PC-9 (cell line): ENCODE results near the gene FBXO47. TPM values are rescaled to one million over a fixed set of nuclear protein-coding genes. Genes with fewer than 3 reads are reported as not detected.

Experiments used
- BruUV-seq: library from RNA; stranded (reverse); fragments of 400-500 nt; replicated peaks from 2 replicates; lab custom pipeline; 2021; lab: Mats Ljungman, UMichigan
- CTCF ChIA-PET: fragments of 300-600 bp; sonication (Branson Sonifier 250); formaldehyde crosslinking; loops from one replicate; lab custom pipeline; 2022; ENCODE audit warnings: antibody characterized with exemption; lab: Charles Lee
- POLR2A ChIA-PET: fragments of 300-600 bp; sonication (Branson Sonifier 250); formaldehyde crosslinking; loops from one replicate; lab custom pipeline; 2022; ENCODE audit warnings: antibody characterized with exemption; ENCODE audit not compliant: unreplicated experiment; lab: Charles Lee
- DNase-seq, 2 experiments: peaks; one replicate each; pipeline versions ENCODE4 v3.0.0 to v3.0.0-alpha.2; 2015 to 2022; ENCODE audit warnings: mixed read lengths in 1 of 2
- H2AFZ ChIP-seq: fragments of 200-600 bp; sonication (generic); 2 replicates; pipeline ENCODE4 v1.8.1; 2017; ENCODE audit warnings: antibody characterized with exemption
- H3F3A ChIP-seq: fragments of 200-600 bp; sonication (generic); 2 replicates; pipeline ENCODE4 v1.8.1; 2017; ENCODE audit warnings: antibody characterized with exemption, mild to moderate bottlenecking, low read depth; ENCODE audit not compliant: insufficient read depth
- H3K27ac ChIP-seq: fragments of 200-600 bp; sonication (generic); 2 replicates; pipeline ENCODE4 v1.6.1; 2016; ENCODE audit warnings: mixed run types
- H3K27me3 ChIP-seq: fragments of 200-600 bp; sonication (generic); 2 replicates; pipeline ENCODE4 v1.6.1; 2016; ENCODE audit warnings: low read depth, mixed run types; ENCODE audit not compliant: insufficient read depth
- H3K36me3 ChIP-seq: fragments of 200-600 bp; sonication (generic); 2 replicates; pipeline ENCODE4 v1.6.1; 2016; ENCODE audit warnings: low read depth, mixed run types
- H3K4me1 ChIP-seq: fragments of 200-600 bp; sonication (generic); replicated peaks from 2 replicates; pipeline ENCODE4 v1.6.1; 2016; ENCODE audit warnings: mixed run types; ENCODE audit not compliant: insufficient read depth
- H3K4me2 ChIP-seq: fragments of 200-600 bp; sonication (generic); 2 replicates; pipeline ENCODE4 v1.6.1; 2017; ENCODE audit warnings: mixed run types
- H3K4me3 ChIP-seq: fragments of 200-600 bp; sonication (generic); 2 replicates; pipeline ENCODE4 v1.6.1; 2016; ENCODE audit warnings: mixed run types
- H3K79me2 ChIP-seq: fragments of 200-600 bp; sonication (generic); 2 replicates; pipeline ENCODE4 v1.6.1; 2017; ENCODE audit warnings: low read depth, mixed run types
- H3K9me2 ChIP-seq: fragments of 200-600 bp; sonication (generic); 2 replicates; pipeline ENCODE4 v1.8.1; 2017; ENCODE audit warnings: mild to moderate bottlenecking; ENCODE audit not compliant: insufficient read depth
- H3K9me3 ChIP-seq: fragments of 200-600 bp; sonication (generic); 2 replicates; pipeline ENCODE4 v1.8.1; 2016; ENCODE audit warnings: low read depth; ENCODE audit not compliant: insufficient read depth
- H4K20me1 ChIP-seq: fragments of 200-600 bp; sonication (generic); 2 replicates; pipeline ENCODE4 v1.8.1; 2017; ENCODE audit not compliant: insufficient read depth
- CTCF ChIP-seq: fragments of 200-600 bp; sonication (generic); conservative IDR thresholded peaks from 2 replicates; pipeline ENCODE4 v1.6.1; 2017; ENCODE audit warnings: mixed run types, antibody characterized with exemption, mild to moderate bottlenecking, moderate library complexity
- EZH2 ChIP-seq: fragments of 200-600 bp; sonication (generic); IDR thresholded peaks from 2 replicates; pipeline ENCODE4 v1.8.0; 2017; ENCODE audit warnings: antibody characterized with exemption, low read depth
- intact Hi-C: fragments of 100-400 bp; cut with micrococcal nuclease; formaldehyde crosslinking; loops from one replicate; pipeline ENCODE4 v1.10.0; 2022; ENCODE audit not compliant: unreplicated experiment
- total RNA-seq: library from RNA; stranded (reverse); gene quantifications from 2 replicates; pipeline ENCODE4 v1.2.3, GENCODE V29; 2021

The FBXO47 gene
- total RNA-seq, 1 experiment from 2014 or later: not detected

GRCh38 chr17:38892620-38893019, 74.6 kb downstream of the FBXO47 start:
- no peak overlapping the region for H3K4me2 ChIP-seq
- no peak for TF ChIP-seq EZH2
- TF ChIP-seq CTCF: no peak
- no peak for DNase-seq
- ChIA-PET CTCF (no interaction called here), POLR2A (no interaction called here)
- peaks cover 54% of the 10 kb centered on the region for H3F3A ChIP-seq
- H3K4me1 ChIP-seq: peaks cover 35% of the 10 kb centered on the region
- H3K9me3 ChIP-seq: no peaks in the 10 kb centered on the region
- H3K79me2 ChIP-seq: peaks cover 93% of the 10 kb centered on the region
- no TSS peak for BruUV-seq
- H3K4me3 ChIP-seq: no peak overlapping the region
- H2AFZ ChIP-seq: no peak overlapping the region
- peaks cover 29% of the 10 kb centered on the region; the same call in 1 of the 2 replicates for H3K36me3 ChIP-seq
- intact Hi-C loops: no loop called here
- H3K9me2 ChIP-seq: no peaks in the 10 kb centered on the region
- H3K27ac ChIP-seq: no peak overlapping the region
- peaks cover 57% of the 10 kb centered on the region for H4K20me1 ChIP-seq
- no peaks in the 10 kb centered on the region for H3K27me3 ChIP-seq

DNA sequence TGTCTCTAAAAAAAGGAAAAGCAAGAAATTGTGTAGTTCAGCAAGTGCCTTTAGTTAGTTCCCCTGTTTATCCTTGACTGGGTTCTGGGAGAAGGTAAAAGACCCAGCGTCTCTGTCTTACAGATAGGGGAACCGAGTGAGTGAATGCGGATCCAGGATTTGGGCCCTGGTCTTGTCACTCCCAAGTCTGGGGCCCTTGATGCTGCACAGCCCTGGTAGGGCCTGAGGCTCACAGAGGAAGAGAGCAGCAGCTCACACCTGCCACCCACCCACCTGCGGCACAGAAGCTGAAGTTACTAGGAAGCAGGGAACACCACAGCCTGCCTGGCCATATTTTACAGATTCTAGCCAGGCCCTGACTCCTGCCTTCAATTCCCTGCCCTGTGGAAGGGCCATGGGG, 75.1 kb downstream of the FBXO47 start:
- BruUV-seq: no TSS peak
- H3K79me2 ChIP-seq: peaks cover 93% of the 10 kb centered on the region
- CTCF ChIA-PET: no interaction called here

GRCh38 chr17:38891441-38891840, 75.8 kb downstream of the FBXO47 start:
- POLR2A ChIA-PET: no interaction called here
- peaks cover 33% of the 10 kb centered on the region; the same call in 1 of the 2 replicates for H3K36me3 ChIP-seq
- H3K79me2 ChIP-seq: peaks cover 93% of the 10 kb centered on the region
- intact Hi-C loops: no loop called here
- DNase-seq: no peak
- H4K20me1 ChIP-seq: peaks cover 68% of the 10 kb centered on the region
- CTCF ChIA-PET: no interaction called here
- H3K9me2 ChIP-seq: no peaks in the 10 kb centered on the region
- H3K4me1 ChIP-seq: peaks cover 23% of the 10 kb centered on the region
- no peak overlapping the region for H3K27ac ChIP-seq
- no peak overlapping the region for H2AFZ ChIP-seq
- H3K4me3 ChIP-seq: no peak overlapping the region
- peaks cover 44% of the 10 kb centered on the region for H3F3A ChIP-seq
- H3K27me3 ChIP-seq: no peaks in the 10 kb centered on the region
- H3K4me2 ChIP-seq: no peak overlapping the region
- no peaks in the 10 kb centered on the region for H3K9me3 ChIP-seq
- no TSS peak for BruUV-seq
- TF ChIP-seq CTCF (no peak), EZH2 (no peak)

More for the DNA sequence above, 75.1 kb downstream of the FBXO47 start:
- H2AFZ ChIP-seq: no peak overlapping the region
- no peaks in the 10 kb centered on the region for H3K9me2 ChIP-seq
- no peak overlapping the region for H3K4me2 ChIP-seq
- H3K9me3 ChIP-seq: no peaks in the 10 kb centered on the region
- no peak for TF ChIP-seq EZH2
- no peak for TF ChIP-seq CTCF
- no peak overlapping the region for H3K27ac ChIP-seq
- DNase-seq: no peak
- peaks cover 30% of the 10 kb centered on the region for H3K4me1 ChIP-seq
- H3K36me3 ChIP-seq: peaks cover 34% of the 10 kb centered on the region; the same call in 1 of the 2 replicates
- no peak overlapping the region for H3K4me3 ChIP-seq
- POLR2A ChIA-PET: no interaction called here
- no peaks in the 10 kb centered on the region for H3K27me3 ChIP-seq
- peaks cover 62% of the 10 kb centered on the region for H4K20me1 ChIP-seq
- peaks cover 50% of the 10 kb centered on the region for H3F3A ChIP-seq
- intact Hi-C loops: no loop called here
